ENCODE measurements around the gene RGL2. TPM values are rescaled to one million over a fixed set of nuclear protein-coding genes. Genes with fewer than 3 reads are reported as not detected.
A peak's percentile ranks its signal among the peaks of the same experiment; 100 is the strongest.

RGL2 gene
- total and polyA plus RNA-seq, 12 donors = 36.4 to 224 (median 85.4) TPM

GRCh38 chr6:33295621-33296369, 2.9 kb downstream of the RGL2 start:
- Histone ChIP-seq H3K36me3 (replicated peaks in 1 of 2) (peaks cover 0 to 53% of the 10 kb centered on the region in 2 donors), H3K27ac (no peak overlapping the region), H3K4me3 (no peak overlapping the region), H3K27me3 (no peaks in the 10 kb centered on the region), H3K9me3 (replicated peaks in 1 of 3) (no peaks in the 10 kb centered on the region), H3K4me1 (replicated peaks in 1 of 2) (peaks cover 16 to 18% of the 10 kb centered on the region in 2 donors)
- peak in 1 of 7 donors; percentile 20 for DNase-seq
- no peak for TF ChIP-seq CTCF (IDR thresholded peaks at IDR 0.05)
- no peak for TF ChIP-seq POLR2A (IDR thresholded peaks at IDR 0.05)
- 85 to 86% (median 85%) methylated on average over 9 to 15 of the region's 15 CpGs for WGBS, 4 donors
- intact Hi-C loops (cut with DNase I) = no loop called here

DNA sequence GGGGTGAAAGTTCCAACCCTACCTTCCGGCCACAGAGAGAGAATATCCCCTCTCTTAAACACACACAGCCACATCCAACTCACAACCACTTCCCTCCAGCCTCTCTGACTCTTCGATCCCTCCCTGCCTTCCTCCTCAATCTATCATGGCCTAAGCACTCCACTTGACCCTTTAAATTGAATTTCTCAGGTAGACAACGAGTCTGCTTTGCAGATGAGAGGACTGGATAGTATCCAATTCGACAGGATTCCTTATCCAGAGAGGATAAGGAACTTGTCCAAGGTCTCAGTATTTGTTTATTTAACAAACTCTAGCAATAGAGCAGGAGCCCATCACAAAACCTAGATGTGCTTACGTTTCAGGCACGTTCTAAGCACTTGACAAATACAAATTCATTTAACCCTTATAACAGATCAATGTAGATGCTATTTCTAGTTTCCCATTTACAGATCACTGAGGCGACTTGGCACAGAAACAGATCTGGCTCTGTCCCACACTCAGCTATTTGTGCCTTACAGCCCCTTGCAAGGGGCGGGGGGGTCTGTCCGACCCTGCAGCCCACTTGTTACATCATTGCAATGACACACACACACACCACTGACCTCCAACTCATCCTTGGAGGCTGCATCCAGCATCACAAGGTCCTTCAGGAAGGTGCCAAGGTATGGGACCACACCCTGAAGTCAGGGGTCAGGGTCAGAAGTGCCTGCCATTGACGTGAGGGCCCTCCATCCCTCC, 4.5 kb downstream of the RGL2 start:
- WGBS, 4 donors = 62 to 63% (median 62%) methylated on average over 9 to 10 of the region's 10 CpGs
- no peaks in the 10 kb centered on the region for H3K27me3 ChIP-seq
- no peak for DNase-seq
- no peaks in the 10 kb centered on the region for H3K9me3 ChIP-seq (replicated peaks in 1 of 3)
- TF ChIP-seq POLR2A (IDR thresholded peaks at IDR 0.05) (no peak), CTCF (IDR thresholded peaks at IDR 0.05) (no peak)
- intact Hi-C loops (cut with DNase I) = no loop called here
- peaks cover 0 to 53% of the 10 kb centered on the region in 2 donors for H3K36me3 ChIP-seq (replicated peaks in 1 of 2)
- no peak overlapping the region for H3K4me3 ChIP-seq
- no peak overlapping the region for H3K27ac ChIP-seq
- H3K4me1 ChIP-seq (replicated peaks in 1 of 2) = peaks cover 13 to 21% of the 10 kb centered on the region in 2 donors

DNA sequence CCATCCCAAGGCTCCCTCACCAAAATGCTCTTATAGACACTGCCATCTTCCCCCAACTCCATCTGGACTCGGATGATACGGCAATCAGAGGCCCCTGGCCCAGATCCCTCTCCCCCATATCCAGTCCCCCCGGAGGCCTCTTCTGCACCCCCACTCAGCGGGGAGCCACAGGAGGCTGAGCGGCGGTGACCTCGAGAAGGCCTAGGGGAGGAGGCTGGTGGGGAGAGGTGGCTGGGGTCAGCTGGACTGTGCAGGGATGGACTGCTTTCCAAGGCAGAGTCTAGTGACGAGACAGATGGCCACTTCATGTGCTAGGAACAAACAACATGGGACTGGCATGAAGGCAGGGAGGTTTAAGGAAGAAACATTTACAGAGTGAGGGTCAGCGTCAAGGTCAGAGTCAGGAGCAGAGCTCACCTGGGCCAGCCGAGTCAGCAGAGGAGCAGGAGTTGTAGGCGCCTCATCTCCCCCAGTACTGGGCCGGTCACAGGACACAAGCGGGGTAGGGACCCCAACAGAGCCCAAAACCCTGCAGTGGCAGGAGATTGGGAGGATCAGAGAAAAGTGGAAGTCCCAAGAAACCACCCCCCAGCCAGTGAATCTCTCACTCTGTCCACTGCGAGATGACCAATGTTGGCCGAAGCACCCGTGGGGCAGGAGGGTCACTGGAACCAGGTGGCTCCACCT, 5.6 kb downstream of the RGL2 start:
- peaks cover 0 to 53% of the 10 kb centered on the region in 2 donors for H3K36me3 ChIP-seq (replicated peaks in 1 of 2)
- H3K27me3 ChIP-seq = no peaks in the 10 kb centered on the region
- peaks cover 13 to 25% of the 10 kb centered on the region in 2 donors for H3K4me1 ChIP-seq (replicated peaks in 1 of 2)
- TF ChIP-seq CTCF (IDR thresholded peaks at IDR 0.05) (no peak), POLR2A (IDR thresholded peaks at IDR 0.05) (no peak)
- H3K9me3 ChIP-seq (replicated peaks in 1 of 3) = no peaks in the 10 kb centered on the region
- no peak overlapping the region for H3K27ac ChIP-seq
- DNase-seq = no peak
- intact Hi-C loops (cut with DNase I) = no loop called here
- no peak overlapping the region for H3K4me3 ChIP-seq
- WGBS, 4 donors = 73 to 85% (median 82%) methylated on average over 13 to 16 of the region's 16 CpGs

DNA sequence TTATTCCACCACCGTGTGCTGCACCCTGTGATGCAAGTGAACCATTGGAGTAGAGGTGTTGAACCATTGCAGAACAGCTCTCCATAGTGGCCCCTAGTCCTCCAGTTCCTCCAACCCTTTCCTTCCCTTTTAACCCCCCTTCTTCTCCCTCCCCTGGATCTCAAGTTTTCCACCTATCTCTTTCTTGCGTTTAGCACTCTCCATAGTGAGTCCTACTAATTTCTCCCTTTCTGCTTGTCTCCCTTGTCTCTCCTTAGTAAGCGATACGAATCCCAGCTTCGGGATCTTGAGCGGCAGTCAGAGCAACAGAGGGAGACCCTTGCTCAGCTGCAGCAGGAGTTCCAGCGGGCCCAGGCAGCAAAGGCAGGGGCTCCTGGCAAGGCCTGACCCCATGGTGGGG, 8.3 kb downstream of the RGL2 start:
- H3K9me3 ChIP-seq (replicated peaks in 1 of 3) = no peaks in the 10 kb centered on the region
- WGBS, 4 donors = 65 to 73% (median 71%) methylated on average over 7 of the region's 7 CpGs
- no peak for DNase-seq
- H3K4me3 ChIP-seq = no peak overlapping the region
- H3K4me1 ChIP-seq (replicated peaks in 1 of 2) = peaks cover 5 to 21% of the 10 kb centered on the region in 2 donors
- peaks cover 0 to 61% of the 10 kb centered on the region in 2 donors for H3K36me3 ChIP-seq (replicated peaks in 1 of 2)
- no peaks in the 10 kb centered on the region for H3K27me3 ChIP-seq
- H3K27ac ChIP-seq = no peak overlapping the region
- intact Hi-C loops (cut with DNase I) = no loop called here
- TF ChIP-seq POLR2A (IDR thresholded peaks at IDR 0.05) = no peak
- TF ChIP-seq CTCF (IDR thresholded peaks at IDR 0.05) = no peak
